ENCODE data around the gene GNG7.
A peak's percentile ranks its signal among the peaks of the same experiment; 100 is the strongest.
"Not testable (repeated sequence)": the region's sequence is repeated elsewhere in the genome, so short reads cannot be mapped to it uniquely, and the experiment has no call there.

GNG7 gene

GRCh38 chr19:2625434-2625833 lies 77.1 kb downstream of the GNG7 start:
- Histone ChIP-seq H3K9me3 (ENCODE audit: insufficient read depth, low read depth, low read length) (peaks cover 4% of the 10 kb centered on the region), H3K27me3 (ENCODE audit: insufficient read depth, low read length) (no peaks in the 10 kb centered on the region), H3K36me3 (ENCODE audit: insufficient read depth, low read length) (no peaks in the 10 kb centered on the region), H3K4me1 (ENCODE audit: insufficient read depth, low read length) (no peaks in the 10 kb centered on the region), H3K9ac (ENCODE audit: low read depth, low read length) (no peak overlapping the region), H3K27ac (ENCODE audit: low read depth, low read length) (no peak overlapping the region), H3K4me3 (ENCODE audit: low read length) (no peak overlapping the region)
- 92% methylated on average over 9 of the region's 9 CpGs for WGBS

DNA sequence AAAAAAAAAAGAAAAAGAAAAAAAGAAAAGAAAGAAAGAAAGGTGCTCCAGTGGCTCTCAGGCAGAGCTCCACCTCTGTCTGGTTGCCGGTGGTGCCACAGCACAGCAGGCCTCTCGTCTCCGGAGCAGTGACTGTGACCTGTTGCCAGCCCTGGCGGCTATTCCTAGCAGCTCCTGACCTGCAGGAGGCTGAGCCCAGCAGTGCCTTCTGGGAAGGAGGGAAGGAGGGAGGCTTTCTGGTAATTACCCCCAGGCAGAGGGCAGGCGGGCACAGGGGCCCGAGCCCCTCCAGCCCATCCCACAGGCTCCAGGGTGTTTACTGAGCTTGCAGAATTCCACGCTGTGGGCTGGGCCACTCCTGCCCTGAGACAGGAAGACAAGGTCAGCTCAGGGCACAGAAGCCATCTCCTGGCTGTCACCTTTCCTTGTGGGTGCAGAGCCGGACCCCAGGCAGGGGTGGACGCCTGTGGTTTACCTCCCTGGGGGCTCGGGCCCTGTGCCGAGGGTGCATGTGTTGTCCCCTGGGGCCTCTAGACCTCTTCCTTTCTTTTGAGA lies 77.9 kb downstream of the GNG7 start:
- Histone ChIP-seq H3K27me3 (ENCODE audit: insufficient read depth, low read length) (no peaks in the 10 kb centered on the region), H3K4me1 (ENCODE audit: insufficient read depth, low read length) (no peaks in the 10 kb centered on the region), H3K27ac (ENCODE audit: low read depth, low read length) (no peak overlapping the region), H3K9ac (ENCODE audit: low read depth, low read length) (no peak overlapping the region), H3K4me3 (ENCODE audit: low read length) (no peak overlapping the region), H3K9me3 (ENCODE audit: insufficient read depth, low read depth, low read length) (no peaks in the 10 kb centered on the region), H3K36me3 (ENCODE audit: insufficient read depth, low read length) (no peaks in the 10 kb centered on the region)
- 50% methylated on average over 11 of the region's 11 CpGs for WGBS

DNA sequence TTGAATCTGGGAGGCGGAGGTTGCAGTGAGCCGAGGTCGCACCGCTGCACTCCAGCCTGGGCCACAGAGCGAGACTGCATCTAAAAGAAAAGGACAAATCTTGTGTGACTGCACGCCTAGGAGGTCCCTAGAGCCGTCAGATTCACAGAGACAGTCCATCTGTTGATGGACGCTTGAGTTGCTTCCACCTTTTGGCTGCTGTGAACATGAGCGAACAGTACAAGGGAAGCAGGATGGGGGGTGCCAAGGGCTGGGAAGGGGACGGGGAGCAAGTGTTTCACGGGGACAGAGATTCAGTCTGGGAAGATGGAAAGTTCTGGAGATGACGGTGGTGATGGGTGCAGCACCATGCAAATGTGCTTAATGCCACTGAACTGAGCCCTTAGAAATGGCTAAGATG lies 78.7 kb downstream of the GNG7 start:
- H3K4me1 ChIP-seq (ENCODE audit: insufficient read depth, low read length) = no peaks in the 10 kb centered on the region
- H3K4me3 ChIP-seq (ENCODE audit: low read length) = no peak overlapping the region
- H3K9ac ChIP-seq (ENCODE audit: low read depth, low read length) = no peak overlapping the region
- no peaks in the 10 kb centered on the region for H3K9me3 ChIP-seq (ENCODE audit: insufficient read depth, low read depth, low read length)
- no peaks in the 10 kb centered on the region for H3K36me3 ChIP-seq (ENCODE audit: insufficient read depth, low read length)
- 94% methylated on average over 12 of the region's 12 CpGs for WGBS
- H3K27me3 ChIP-seq (ENCODE audit: insufficient read depth, low read length) = no peaks in the 10 kb centered on the region
- H3K27ac ChIP-seq (ENCODE audit: low read depth, low read length) = no peak overlapping the region

DNA sequence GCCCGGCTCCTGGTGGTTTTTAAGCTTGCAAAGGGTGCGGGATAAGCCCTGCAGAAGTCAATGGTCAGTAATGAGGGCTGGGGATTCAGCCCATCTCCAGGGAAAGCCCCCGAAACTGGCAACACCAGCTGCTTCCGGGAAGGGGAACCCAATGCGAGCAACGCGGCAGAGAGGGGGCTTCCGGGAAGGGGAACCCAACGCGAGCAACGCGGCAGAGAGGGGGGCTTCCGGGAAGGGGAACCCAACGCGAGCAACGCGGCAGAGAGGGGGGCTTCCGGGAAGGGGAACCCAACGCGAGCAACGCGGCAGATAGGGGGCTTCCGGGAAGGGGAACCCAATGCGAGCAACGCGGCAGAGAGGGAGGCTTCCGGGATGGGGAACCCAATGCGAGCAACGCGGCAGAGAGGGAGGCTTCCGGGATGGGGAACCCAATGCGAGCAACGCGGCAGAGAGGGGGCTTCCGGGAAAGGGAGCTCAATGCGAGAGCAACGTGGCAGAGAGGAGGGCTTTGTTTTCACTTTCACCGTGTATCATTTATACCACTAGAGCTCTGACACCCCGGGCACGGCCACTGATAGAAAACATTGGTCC lies 80.0 kb downstream of the GNG7 start:
- WGBS = 94% methylated on average over 40 of the region's 40 CpGs
- not testable (repeated sequence) for H3K4me1 ChIP-seq (ENCODE audit: insufficient read depth, low read length); H3K27me3 ChIP-seq (ENCODE audit: insufficient read depth, low read length); H3K9ac ChIP-seq (ENCODE audit: low read depth, low read length); H3K4me3 ChIP-seq (ENCODE audit: low read length); H3K9me3 ChIP-seq (ENCODE audit: insufficient read depth, low read depth, low read length); H3K27ac ChIP-seq (ENCODE audit: low read depth, low read length); H3K36me3 ChIP-seq (ENCODE audit: insufficient read depth, low read length)

GRCh38 chr19:2619076-2619475 lies 83.4 kb downstream of the GNG7 start:
- H3K27me3 ChIP-seq (ENCODE audit: insufficient read depth, low read length) = no peaks in the 10 kb centered on the region
- H3K27ac ChIP-seq (ENCODE audit: low read depth, low read length) = no peak overlapping the region
- H3K9me3 ChIP-seq (ENCODE audit: insufficient read depth, low read depth, low read length) = peaks cover 7% of the 10 kb centered on the region; the same call in 1 of the 2 replicates
- 92% methylated on average over 6 of the region's 6 CpGs for WGBS
- H3K36me3 ChIP-seq (ENCODE audit: insufficient read depth, low read length) = no peaks in the 10 kb centered on the region
- H3K4me1 ChIP-seq (ENCODE audit: insufficient read depth, low read length) = no peaks in the 10 kb centered on the region
- no peak overlapping the region for H3K9ac ChIP-seq (ENCODE audit: low read depth, low read length)
- no peak overlapping the region for H3K4me3 ChIP-seq (ENCODE audit: low read length)

DNA sequence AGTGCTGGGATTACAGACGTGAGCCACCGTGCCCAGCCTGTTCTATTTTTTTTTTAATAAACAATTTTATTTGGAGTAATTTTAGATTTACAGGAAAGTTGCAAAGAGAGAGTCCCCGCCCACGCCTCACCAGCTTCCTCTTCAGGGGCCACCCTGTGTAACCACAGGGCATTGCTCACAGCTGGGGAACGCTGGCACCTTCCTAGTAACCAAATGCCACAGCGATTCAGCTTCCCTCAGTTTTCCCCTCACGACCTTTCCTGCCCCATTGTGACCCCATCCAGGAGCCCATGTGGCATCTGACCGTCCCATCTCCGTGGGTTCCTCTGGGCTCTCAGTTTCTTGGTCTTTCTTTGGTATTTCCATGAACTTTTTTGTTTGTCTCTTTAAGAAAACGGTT lies 83.9 kb downstream of the GNG7 start:
- Histone ChIP-seq H3K9me3 (ENCODE audit: insufficient read depth, low read depth, low read length) (peaks cover 8% of the 10 kb centered on the region; the same call in 1 of the 2 replicates), H3K4me1 (ENCODE audit: insufficient read depth, low read length) (no peaks in the 10 kb centered on the region), H3K4me3 (ENCODE audit: low read length) (no peak overlapping the region), H3K27me3 (ENCODE audit: insufficient read depth, low read length) (no peaks in the 10 kb centered on the region), H3K27ac (ENCODE audit: low read depth, low read length) (no peak overlapping the region), H3K36me3 (ENCODE audit: insufficient read depth, low read length) (no peaks in the 10 kb centered on the region), H3K9ac (ENCODE audit: low read depth, low read length) (no peak overlapping the region)
- 90% methylated on average over 8 of the region's 10 CpGs for WGBS

DNA sequence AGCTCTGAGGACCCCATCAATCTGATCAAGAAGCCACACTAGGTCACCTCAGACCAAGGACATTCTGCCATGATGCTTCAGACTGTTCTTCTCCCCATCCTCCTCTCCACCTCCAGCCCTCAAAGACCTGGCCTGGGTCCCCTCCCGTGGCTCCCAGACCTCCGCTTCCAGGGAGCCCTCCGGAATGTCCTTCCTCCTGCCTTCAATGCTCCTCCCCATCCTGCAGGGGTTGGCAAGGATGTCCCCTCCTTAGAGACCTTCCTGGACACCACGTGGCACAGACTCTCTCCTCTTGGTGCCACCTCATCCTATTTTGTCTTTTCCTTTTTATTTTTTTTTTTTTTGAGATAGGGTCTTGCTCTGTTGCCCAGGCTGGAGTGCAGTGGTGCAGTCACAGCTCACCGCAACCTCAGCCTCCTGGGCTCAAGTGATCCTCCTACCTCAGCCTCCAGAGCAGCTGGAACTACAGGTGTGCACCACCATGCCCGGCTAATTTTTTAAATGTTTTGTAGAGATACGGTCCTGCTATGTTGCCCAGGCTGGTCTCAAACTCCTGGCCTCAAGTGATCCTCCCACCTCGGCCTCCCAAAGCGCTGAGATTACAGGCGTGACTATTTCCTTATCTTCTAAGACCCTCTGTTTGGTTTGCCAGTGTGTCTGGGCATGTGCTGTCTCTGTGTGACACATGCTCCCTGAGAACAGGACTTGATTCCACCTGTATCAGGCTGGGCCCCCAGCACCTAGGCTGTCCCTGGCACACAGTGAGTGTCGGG lies 84.9 kb downstream of the GNG7 start:
- Histone ChIP-seq H3K27ac (ENCODE audit: low read depth, low read length) (no peak overlapping the region), H3K4me3 (ENCODE audit: low read length) (no peak overlapping the region), H3K27me3 (ENCODE audit: insufficient read depth, low read length) (no peaks in the 10 kb centered on the region), H3K4me1 (ENCODE audit: insufficient read depth, low read length) (no peaks in the 10 kb centered on the region), H3K9ac (ENCODE audit: low read depth, low read length) (no peak overlapping the region), H3K36me3 (ENCODE audit: insufficient read depth, low read length) (no peaks in the 10 kb centered on the region), H3K9me3 (ENCODE audit: insufficient read depth, low read depth, low read length) (peaks cover 8% of the 10 kb centered on the region; the same call in 1 of the 2 replicates)
- WGBS = 90% methylated on average over 11 of the region's 11 CpGs

DNA sequence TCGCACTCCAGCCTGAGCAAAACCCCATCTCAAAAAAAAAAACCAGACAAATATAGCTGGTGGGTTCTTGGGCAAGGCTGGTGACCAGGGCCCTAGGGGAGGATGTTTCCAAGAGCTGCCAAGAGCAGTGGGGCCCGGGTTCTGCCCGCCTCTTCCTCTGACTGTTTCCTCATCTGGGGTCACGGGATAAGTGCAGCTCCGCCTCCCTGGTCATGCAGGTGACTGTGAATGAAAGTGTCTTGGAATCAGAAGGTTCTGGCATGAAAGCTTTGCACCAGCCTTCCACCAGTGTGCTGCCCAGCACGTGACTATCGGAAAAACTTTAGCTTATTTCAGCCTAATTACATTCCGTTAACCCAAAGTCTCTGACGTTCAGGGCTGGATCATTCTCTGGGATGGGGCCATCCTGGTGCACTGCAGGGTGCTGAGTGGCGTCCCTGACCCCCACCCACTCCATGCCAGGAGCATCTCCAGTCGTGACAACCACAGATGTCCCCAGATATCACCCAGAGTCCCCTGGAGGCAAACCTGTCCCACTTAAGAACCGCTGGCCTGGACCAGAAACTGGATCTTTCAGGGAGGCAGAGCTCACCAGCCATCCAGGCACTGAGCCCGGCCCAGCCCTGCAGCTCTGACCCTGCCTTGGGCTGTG lies 85.6 kb downstream of the GNG7 start:
- Histone ChIP-seq H3K9me3 (ENCODE audit: insufficient read depth, low read depth, low read length) (peaks cover 8% of the 10 kb centered on the region; the same call in 1 of the 2 replicates), H3K27me3 (ENCODE audit: insufficient read depth, low read length) (no peaks in the 10 kb centered on the region), H3K4me3 (ENCODE audit: low read length) (no peak overlapping the region), H3K36me3 (ENCODE audit: insufficient read depth, low read length) (no peaks in the 10 kb centered on the region), H3K9ac (ENCODE audit: low read depth, low read length) (no peak overlapping the region), H3K4me1 (ENCODE audit: insufficient read depth, low read length) (no peaks in the 10 kb centered on the region), H3K27ac (ENCODE audit: low read depth, low read length) (no peak overlapping the region)
- 79% methylated on average over 12 of the region's 13 CpGs for WGBS

DNA sequence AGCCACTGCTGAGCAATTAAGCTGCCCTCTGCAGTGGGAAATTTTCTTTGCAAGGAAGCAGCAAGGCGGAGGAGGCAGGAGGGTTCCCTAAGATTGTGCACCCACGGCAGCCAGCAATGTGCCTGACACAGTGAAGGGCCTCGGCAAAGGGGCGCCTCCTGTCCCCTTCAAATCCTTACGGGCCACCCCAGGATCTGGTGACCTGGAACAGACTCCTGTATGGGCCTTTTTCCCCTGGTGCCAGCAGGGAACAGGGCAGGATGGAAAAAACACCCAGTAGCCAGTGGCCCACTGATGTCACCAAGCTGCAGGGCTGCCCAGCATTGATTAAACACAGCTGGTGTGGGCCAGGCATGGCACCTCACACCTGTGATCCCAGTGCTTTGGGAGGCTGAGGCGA lies 86.7 kb downstream of the GNG7 start:
- no peak overlapping the region for H3K27ac ChIP-seq (ENCODE audit: low read depth, low read length)
- H3K4me1 ChIP-seq (ENCODE audit: insufficient read depth, low read length) = no peaks in the 10 kb centered on the region
- H3K9ac ChIP-seq (ENCODE audit: low read depth, low read length) = no peak overlapping the region
- no peaks in the 10 kb centered on the region for H3K27me3 ChIP-seq (ENCODE audit: insufficient read depth, low read length)
- peaks cover 8% of the 10 kb centered on the region; the same call in 1 of the 2 replicates for H3K9me3 ChIP-seq (ENCODE audit: insufficient read depth, low read depth, low read length)
- H3K4me3 ChIP-seq (ENCODE audit: low read length) = no peak overlapping the region
- 92% methylated on average over 6 of the region's 6 CpGs for WGBS
- no peaks in the 10 kb centered on the region for H3K36me3 ChIP-seq (ENCODE audit: insufficient read depth, low read length)

DNA sequence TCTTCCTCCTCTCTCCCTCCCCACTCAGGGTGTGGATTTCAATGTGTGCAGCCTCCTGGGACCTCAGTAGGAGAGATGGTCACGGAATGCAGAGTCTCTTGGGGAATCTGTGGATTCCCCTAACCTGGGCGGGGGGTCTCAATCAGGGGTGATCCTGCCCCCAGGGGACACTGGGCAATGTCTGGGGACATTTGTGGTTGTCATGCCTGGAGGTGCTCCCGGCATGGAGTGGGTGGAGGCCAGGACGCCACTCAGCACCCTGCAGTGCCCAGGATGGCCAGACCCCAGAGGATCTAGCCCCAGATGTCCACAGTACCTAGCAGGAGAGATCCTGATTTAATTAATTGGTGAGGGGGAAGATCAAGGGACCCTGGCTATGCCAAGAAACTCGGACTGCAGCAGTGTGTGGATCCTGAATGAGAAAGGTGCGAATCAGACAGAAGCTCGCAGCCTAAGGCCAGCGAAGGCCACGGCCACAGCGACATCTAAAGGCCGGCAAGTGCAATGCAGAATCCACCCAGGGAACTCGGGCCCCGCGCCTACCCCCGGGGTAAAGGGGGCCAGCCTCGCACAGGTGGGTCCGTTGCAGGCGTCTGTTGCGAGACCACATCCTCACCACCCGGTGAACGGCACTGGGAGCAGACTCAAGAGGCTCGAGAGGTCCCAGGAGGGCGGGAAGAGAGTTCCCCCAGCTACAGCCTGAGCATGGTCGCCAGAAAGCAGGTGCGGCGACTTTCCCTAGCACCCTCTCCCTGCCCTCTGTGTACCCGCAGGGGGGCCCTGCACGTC lies 88.8 kb downstream of the GNG7 start:
- Histone ChIP-seq H3K36me3 (ENCODE audit: insufficient read depth, low read length) (no peaks in the 10 kb centered on the region), H3K27me3 (ENCODE audit: insufficient read depth, low read length) (no peaks in the 10 kb centered on the region; the same call in 1 of the 2 replicates), H3K9me3 (ENCODE audit: insufficient read depth, low read depth, low read length) (peaks cover 8% of the 10 kb centered on the region; the same call in 1 of the 2 replicates), H3K4me3 (ENCODE audit: low read length) (0 out of 2 replicates have a peak overlapping the region, but pooled peaks have one; percentile 21), H3K27ac (ENCODE audit: low read depth, low read length) (no peak overlapping the region), H3K9ac (ENCODE audit: low read depth, low read length) (no peak overlapping the region), H3K4me1 (ENCODE audit: insufficient read depth, low read length) (no peaks in the 10 kb centered on the region)
- 27% methylated on average over 28 of the region's 28 CpGs for WGBS

Measured in HUES64 (cell line).